GM19463 (cell line): Measurements from ENCODE around the gene APCDD1L.
A peak's percentile ranks its signal among the peaks of the same experiment; 100 is the strongest.

Experiments used
- ATAC-seq: cut with Tn5 transposase; IDR thresholded peaks from one replicate; pipeline ENCODE4 v1.9.1; 2021; ENCODE audit warnings: mild to moderate bottlenecking, moderate library complexity; ENCODE audit not compliant: unreplicated experiment

The APCDD1L gene

DNA sequence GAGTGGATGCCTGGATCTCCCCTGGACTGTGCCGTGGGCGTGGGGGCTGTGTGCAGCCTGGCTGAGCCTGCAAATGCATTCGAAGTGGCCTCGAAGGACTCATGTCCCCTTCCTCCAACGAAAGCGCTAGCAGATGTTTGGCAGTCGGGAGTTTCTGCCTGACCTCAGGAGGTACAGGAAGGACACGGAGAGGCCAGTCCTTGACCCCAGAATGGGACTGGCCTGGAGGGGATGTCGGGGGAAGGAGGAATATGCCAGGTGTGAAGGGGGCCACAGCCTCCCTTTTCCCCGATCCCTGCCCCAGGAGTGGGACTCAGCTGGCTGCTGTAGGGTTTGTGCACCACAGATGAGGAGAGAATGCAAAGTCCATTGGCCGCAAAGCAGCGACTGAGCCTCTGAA is 45.6 kb downstream of the APCDD1L start:
- ATAC-seq: no peak

DNA sequence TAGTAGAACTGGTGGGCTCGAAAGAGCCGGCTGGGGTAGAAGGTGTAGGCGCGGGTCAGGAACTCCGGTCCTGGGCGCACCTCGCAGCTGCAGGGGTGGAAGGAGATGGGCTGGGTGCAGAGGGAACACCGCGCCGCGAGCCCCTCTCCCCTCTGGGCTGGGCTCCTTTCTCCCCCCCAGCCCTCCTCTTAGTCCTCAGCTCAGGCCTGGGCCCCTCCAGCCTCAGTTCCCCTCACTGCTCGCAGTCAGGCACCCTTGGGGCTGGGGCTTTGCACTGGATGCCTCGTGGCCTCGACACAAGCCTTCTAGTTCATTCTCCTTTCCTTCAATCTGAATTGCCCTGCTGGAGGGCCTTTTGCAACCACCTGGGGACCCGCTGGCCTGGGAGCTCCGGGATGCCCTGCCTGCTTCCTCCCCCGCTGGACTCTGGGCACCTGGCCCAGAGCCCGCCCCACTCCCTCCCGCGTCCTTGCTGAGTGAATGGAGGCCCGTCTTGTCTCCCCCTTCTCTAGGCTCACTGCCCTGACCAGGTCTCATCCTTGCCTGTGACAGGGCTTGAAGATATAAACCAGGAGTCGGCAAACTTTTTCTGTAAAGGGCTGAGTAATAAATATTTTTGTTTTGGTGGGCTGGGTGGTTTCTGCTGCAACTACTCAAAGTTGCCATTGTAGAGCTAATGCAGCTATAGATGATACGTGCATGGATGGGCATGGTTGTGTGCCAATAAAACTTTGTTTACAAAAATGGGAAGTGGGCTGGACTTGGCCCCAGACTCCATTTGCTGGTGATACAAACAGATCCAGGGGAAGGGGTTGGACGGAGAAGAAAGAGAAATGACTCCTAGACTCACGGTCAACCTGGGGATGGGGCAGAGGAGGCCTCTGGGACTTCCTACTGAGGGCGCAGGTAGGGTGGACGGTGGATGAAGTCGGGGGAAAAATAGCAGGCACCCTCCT is 47.3 kb downstream of the APCDD1L start:
- no peak for ATAC-seq

DNA sequence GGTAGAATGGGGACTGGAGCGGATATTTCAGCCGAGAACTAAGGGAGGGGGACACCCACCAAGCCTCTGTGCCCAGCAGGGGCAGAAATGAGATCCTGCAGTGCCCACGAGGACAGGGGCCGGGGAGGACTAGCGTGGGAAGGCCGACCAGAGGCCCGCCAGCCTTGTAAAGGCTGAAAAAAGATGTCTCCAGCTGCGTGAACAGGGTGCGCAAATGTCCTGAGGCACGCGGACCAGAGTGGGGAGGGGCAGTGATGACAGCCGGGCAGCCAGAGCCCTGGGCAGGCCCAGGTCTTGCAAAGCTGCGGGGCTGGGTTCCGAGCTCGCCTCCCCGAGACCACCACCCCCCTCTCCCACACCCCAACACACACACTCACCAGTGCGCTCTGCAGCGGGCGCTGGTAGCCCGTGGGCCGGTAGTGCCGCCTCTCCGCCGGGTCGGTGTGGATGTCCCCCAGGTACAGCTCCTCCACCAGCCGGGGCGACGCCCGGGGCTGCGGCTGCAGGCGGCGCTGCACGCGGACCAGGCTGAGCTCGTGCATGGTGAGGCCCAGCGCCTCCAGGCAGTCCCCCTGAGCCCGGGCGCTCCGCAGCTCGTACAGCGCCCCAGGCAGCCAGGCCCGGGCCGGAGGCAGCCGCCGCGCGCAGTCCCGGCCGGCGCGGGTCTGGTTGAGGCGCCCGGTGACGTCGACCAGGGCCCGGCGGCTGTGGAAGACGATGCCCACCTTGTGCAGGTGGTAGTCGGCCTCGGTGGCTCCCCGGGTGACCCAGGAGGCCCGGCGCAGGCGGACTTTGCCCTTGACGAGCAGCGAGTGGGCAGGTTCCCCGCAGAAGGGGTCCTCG is 48.2 kb downstream of the APCDD1L start:
- ATAC-seq: no peak

DNA sequence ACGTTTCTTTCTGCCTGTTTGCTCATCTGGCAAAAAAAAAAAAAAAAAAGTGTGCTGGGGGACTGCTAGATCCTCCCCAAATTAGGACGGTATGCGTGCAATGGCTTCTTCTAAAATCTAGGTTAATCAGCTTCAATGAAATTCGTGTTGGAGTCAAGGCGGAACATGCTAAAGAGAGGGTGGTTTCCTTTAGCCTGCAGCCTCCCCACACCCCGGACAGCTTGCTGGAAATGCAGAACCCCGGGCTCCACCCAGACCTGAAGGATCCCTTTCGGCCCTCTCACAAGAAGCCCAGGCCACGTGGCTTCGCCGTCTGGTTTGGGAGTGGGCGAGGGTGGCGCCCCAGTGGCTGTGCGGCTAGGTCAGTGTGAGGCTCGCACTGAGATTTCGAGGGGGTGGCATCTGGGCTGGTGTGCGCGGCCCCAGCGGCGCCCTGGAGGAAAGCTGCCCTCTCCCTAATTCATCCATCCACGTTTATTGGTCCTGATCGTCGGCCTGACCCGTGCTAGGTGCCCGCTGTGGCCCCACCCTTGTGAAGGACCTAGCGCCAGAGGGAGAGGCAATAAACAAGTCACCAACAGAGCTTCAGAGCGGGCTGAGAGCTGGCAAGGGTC is 49.0 kb downstream of the APCDD1L start:
- no peak for ATAC-seq

DNA sequence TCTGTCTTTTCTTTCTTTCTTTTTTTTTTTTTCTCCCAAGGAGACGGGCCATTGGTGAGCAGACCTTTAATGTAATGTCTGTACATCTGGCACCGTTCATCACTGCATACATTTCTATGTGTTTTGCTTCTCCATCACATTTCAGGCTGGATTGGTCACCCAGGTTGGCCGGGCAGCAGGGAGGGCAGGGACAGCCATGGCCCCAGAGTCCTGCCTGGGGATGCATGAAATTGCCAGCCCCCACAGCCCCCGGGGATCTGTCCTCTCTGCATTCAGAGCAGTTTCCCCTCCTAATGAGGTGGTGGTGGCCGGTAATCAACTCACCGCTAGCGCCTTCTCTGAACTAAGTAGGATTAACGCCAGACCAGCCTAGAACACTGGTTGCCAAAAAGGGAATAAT is 50.4 kb downstream of the APCDD1L start:
- ATAC-seq: no peak

DNA sequence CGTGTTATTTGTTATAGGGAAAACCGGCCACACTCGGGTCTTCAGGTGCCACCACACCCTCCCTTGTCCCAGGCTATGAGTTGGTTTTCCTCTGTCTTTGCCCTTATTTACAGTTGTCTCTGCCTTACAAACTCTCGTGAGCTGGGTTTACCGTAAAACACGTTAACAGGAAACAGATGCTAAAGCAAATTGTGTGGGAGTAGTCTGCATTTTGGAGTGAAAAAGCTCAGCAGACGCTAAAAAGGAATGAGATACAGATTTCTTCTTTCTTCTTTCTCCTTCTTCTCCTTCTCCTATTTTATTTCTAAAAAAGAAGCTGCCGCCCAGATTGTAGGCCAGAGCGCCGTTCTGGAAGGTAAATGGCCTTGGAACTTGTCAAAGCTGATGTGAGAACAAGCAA is 51.9 kb downstream of the APCDD1L start:
- ATAC-seq: no peak

DNA sequence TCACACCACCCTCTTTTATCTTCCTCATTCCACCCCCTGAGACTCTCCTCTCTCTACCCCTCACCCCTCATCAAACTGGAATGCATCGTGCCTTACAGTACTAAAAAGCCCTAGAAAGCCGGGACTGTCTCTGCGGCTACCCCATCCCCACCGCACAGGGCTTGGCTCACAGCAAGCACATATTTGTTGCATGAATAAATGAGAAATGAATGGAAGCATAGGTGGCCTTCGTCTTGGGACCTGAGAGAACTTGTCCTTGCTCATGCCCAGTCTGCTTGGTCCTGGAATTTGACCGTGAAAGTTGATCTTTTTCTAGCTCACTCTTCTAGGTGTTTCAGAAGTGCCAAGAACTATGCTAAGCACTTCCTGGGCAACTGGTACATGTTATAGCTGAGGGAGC is 53.3 kb downstream of the APCDD1L start:
- ATAC-seq: no peak

DNA sequence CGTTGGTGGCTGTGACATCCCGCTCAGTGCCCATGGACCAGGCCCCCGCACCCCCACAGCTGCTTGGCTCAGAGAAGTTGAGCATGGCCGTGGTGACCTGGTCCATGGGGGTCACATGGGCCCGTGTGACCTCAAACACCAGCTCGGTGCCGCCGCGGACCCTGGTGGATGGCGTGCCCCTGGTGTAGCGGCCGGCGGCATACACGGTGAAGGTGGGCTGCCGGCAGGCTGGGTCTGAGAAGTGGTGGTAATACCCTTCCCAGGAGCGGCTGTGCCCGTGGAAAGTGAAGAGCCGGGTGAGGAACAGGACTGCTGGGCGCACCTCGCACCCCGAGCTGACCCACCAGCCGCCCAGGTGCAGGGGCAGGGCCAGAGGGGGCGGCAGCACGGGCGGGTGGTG is 54.1 kb downstream of the APCDD1L start:
- no peak for ATAC-seq

DNA sequence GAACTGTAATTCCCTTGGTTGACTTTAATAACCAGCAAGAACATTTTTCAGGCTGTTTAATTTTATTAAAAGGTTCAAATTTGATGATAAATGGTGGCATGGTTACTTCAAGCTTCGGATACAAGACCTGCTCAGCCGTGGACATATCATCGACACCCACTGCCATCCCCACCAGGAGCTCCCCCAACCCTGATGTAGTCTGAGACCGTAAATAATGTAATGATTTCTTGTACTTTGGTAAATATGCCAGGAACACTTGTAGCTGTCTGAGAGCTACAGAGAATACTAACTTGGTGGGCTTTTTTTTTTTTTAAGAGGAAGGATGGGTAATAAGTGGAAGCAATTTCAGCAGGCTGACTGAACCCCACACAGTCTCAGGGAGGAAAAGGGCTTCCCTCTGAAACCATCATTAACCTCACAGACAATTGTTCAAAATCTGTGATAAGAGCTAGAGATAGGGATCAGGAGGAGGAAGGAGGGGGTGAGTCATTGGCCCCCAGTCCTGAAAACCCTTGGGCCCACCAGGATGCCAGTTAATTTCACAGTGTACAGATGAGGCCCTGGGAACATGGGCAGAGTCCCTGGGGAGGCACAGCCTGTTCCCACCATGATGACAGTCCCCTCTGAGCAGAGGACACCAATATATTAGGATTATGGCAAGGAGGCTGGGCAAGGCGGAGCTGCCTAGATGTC is 56.0 kb downstream of the APCDD1L start:
- ATAC-seq: peak; percentile 24

DNA sequence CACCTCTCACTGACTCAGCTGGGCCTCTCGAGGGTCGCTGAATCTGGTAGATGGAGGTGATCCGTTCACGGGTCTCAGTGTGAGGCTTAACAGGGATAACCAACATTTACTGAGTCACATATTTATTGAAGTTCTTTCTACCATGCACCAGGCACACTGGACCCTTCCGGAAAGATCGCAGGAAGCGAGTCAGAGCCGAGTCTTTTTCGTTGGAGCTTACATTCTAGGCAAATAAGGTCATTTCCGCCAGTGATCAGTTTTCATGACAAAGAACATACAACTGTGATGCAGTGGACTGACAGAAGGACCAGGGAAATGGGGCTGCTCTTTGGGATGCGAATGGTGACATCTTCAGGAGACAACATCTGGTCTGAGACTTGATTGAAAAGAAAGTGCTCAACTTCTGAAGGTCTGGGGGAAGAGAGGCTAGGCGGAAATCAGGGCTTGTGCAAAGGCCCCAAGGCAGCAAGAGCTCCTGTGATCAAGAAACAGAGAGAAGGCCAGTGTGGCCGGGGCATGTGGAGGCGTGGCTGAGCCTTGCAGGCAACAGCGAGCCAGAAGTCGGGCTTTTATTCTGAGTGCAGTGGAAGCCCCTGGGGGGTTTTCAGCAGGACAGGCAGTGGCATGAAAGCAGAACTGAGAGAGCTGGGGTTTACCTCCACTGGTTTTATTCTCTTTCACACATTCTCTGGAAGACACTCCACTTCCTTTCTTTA is 56.7 kb downstream of the APCDD1L start:
- peak; percentile 98 for ATAC-seq

DNA sequence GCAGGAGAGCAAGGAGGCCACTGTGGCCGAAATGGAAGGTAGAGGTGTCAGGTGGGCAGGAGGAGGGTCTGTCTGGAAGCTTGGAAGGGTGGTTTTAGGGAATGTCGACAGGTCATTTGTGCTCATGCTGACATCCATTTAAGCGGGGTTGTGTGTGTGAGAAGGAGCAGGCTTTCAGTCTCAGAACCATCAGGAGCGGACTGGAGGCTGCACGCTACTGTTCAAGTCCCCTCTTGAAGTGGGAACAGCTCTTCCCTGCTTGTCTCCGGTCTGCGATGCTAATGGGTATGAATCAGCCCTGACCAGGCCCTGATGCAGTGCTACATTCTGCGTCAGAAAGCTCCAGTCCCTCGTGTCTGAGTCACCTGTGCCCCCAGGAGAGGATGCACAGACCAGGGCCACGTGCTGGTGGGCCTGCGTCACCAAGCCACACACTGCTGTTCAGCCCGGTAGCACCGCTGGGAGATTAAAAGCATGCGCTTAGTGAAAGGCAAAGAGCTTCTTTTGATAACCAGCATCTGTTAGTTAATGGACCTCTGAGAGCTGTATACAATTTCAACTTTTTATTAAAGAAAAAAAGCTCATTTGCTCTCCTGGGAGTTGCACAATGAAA is 58.0 kb downstream of the APCDD1L start:
- no peak for ATAC-seq

DNA sequence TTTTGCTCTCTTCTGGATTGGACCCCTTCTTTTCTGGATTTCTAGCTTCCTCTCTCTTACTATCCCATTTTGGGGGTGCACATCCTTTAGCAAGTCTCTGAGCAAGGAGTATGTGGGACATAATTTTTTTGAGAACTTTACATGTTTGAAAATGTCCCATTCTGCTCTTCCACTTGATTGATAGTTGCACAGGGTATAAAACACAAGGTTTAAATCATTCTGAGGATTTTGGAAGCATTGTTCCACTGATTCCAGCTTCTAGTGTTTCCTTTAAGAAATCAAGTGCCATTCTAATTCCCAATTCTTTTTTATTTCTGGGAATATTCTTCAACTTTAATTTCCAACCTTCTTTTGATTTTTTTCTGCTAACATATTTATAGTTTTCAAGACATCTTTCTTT is 60.7 kb downstream of the APCDD1L start:
- no peak for ATAC-seq

DNA sequence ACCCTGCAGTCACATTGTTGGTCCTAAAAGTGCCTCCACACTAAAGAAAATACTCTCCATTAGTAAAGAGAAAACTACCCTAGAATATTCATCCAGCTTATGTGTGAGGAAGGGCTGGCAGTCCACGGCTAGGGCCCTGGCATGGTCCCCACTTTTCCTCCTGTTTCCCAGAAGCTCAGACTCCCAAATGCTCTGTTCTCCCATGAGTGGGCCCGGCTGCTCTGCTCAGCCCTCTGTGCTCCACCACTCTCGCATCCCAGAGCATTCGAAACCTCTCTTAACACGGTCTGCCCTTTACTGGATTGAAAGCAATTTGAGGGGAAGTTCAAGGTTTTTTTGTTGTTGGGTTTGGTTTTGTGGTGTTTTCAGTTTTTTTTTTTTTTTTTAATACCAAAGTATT is 61.8 kb downstream of the APCDD1L start:
- no peak for ATAC-seq

DNA sequence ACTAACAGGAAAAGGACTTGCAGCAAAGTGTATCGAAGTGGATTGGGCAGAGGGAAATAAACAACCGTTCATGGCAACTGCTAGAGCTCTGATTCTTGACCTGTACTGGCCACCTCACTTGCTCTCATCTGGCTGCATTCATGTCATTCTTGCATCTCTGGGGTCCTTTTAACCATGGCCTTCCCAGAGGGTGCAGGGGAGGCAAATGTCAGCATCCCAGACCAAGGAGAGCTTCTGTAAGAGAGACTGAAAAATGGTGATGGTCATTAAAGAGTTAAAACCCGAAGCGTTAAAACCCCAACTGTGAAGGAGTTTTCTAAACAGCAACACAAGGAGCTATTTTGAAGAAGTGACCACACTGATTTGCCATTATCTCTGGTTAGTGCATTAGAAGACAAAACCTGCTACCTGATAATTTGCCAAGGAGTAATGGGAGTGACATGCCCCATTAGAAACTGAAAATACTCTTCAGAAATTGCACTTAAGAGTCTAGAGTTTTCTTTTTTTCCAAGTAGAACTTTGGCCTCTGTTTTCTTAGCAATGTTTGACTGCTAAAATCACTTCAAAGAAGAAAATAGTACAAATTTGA is 62.4 kb downstream of the APCDD1L start:
- ATAC-seq: no peak

DNA sequence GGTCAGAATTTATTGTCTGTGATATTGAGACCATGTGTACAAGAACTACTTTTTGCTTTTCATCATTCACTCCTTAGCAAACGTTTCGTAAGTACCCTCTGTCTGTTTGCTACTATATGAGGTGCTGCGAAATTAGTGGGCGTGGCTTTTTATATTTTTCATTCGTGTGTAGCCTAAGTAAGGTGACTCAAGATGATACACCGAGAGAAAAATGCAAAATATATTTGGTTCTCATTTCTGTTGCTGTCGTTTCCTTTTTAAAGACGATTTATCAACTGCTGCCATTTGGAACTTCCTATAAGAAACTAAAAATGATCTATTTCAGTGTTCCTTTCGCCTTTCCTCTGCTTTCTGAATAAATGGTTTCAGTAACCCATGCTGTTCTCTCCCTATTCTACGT is 64.9 kb downstream of the APCDD1L start:
- no peak for ATAC-seq

DNA sequence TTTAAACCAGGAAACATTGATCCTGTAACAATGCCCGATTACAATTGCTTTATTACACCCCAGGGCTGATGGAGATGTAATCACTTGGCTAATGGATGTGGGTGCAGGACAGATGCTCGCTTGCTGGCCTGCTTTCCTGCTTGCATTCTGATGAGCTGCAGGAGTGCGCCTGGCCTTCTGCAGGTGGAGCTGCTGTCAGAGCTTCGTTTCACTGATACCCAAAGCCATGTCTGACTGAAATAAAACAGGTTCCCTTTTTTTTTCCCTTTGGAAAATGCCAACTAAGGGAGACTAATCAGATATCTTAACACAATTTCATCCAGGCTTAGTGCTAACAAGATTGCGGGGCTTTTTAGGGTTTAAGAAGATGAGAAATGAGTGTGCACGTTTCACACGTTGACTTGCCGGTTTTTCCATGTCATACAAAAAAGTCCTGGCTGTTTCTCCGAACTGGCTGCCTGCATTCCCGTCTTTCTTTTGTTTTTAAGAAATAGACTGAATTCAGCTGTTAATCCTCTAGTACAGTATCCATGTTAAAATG is 65.4 kb downstream of the APCDD1L start:
- ATAC-seq: no peak

DNA sequence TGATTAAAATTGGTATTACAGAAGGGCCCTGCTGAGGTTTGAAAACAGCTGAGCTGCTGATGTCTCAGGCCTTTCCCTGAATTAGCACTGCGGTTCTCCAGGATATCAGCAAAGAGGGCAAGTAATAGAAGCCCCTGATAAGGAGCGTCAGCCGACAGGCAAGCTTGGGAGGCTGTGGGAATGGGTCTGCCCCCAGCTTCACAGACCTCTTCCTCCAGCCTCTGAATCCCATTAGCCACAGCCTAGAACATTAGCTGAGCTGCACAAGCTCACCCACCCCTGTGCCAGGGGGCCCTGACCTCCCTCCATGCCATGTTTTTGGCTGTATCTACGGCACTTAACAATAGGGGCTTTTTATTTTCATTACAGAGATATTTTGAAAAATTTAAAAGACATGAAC is 66.2 kb downstream of the APCDD1L start:
- no peak for ATAC-seq

DNA sequence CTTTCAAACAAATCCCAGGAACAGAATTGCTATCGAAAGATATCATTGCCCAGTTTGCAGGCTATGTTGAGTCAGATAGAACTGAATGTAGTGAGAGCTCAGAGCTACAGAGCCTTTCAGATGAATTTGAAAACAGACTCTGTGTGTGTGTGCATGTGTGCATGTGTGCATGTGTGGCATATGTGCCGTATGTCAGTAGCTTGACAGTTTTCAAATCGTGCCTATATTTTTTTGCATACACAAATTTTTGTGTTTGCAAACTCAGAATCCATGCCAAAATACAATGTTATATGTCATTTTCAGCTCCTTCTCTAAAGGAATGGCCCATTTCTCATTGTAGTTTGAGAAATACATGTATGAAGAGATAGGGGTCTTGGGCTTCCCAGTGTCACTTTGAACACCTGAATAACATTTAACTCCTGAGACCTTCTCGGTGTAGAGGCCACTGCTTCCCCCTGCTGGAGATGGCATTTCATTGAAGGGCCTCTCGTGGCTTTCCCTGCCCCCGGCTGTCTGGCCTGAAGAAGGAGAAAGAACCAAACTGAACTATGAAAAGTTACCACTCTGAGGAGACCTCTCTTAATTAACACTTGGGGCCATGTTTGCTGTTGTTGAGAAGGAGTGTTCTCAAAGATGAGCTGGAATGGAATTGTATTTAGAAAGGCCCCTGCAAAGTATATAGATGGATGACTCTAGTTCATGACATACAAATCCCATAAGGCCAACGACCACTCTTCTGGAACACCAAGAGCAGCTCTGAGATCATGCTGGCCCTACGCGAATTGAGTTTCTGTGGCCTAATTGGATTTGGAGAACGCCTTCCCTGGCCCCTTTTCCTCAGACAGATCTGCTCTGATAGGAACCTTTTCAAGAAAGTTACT is 67.4 kb downstream of the APCDD1L start:
- peak; percentile 52 for ATAC-seq
